ENCODE measurements around the gene SKA2. TPM values are rescaled to one million over a fixed set of nuclear protein-coding genes. Genes with fewer than 3 reads are reported as not detected.
"Not testable (repeated sequence)": the region's sequence is repeated elsewhere in the genome, so short reads cannot be mapped to it uniquely, and the experiment has no call there.

Gene SKA2, protein sequence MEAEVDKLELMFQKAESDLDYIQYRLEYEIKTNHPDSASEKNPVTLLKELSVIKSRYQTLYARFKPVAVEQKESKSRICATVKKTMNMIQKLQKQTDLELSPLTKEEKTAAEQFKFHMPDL
- polyA plus RNA-seq (ENCODE audit: low read depth in 6 of 6) = 10 to 100 TPM; 25.1 to 33.1 (median 29.4) TPM

DNA sequence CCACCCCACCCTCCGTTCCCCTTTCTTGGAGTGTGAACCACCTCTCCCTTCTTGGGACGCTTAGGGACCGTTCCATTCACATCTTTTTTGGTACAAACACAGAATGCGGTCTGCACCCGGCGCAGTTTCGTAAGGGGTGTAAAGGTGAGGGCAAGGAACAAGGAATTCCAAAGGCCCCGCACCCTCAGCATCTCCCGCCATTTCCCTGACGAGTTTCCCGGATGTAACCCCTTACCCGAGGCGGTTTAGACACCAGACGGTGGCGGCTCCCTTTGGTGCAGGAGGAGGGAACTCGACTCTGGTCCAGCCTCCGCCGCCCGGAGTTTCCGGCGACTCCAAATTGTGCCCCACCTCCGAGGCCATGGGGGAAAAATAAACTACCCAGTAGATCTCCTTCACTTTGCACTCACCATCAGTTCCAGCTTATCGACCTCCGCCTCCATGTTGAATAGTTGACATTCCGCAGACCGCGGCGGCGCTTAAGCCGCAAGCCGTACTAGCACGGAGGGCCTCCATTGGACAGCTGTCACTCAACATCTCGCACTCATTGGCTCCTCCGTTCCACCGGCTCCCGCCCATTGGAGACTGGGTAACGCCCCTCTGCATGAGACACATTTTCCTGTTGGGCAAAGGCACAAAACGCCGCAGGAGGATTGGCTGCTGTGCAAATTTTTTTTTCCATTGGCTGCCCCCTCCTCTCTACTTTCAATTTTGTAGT is at the start of gene SKA2:
SKA2 (minus strand) TSS at position 466 of the 718 bp plus-strand sequence; CDS start at position 443, 23 bp downstream.
- no peaks in the 10 kb centered on the region for H3K27me3 Mint-ChIP-seq
- peak within 1 kb of the TSS in 3 of 6 donors; percentile 24 to 60 (median 32) for H3K27ac Mint-ChIP-seq
- ATAC-seq (ENCODE audit: low read depth in 2 of 2) (peak; percentile 82 to 83), DNase-seq (no peak)
- no peak within 1 kb of the TSS for H3K4me3 Mint-ChIP-seq
- no peaks in the 10 kb centered on the region for H3K9me3 Mint-ChIP-seq
- H3K4me1 Mint-ChIP-seq = peaks cover 0 to 15% (median 7%) of the 10 kb centered on the region in 3 donors
- H3K36me3 Mint-ChIP-seq = no peaks in the 10 kb centered on the region

DNA sequence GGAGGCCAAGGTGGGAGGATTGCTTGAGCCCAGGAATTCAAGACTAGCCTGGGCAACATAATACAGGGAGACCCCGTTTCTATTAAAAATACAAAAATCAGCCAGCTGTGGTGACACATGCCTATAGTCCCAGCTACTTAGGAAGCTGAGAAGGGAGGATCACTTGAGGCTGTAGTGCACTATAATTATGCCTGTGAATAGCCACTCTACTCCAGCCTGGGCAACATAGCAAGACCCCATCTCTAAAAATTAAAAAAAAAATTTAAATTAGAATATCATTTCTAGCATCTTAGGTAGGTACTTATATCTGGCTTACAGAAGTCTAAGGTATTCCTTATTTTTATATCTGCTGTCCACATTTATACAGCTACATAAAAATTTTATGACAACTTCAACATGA is 47.3 kb upstream of the SKA2 start:
- no peak for ATAC-seq (ENCODE audit: low read depth in 2 of 2)
- Mint-ChIP-seq H3K9me3 (no peaks in the 10 kb centered on the region), H3K27me3 (no peaks in the 10 kb centered on the region), H3K36me3 (no peaks in the 10 kb centered on the region), H3K27ac (no peak overlapping the region), H3K4me1 (no peaks in the 10 kb centered on the region), H3K4me3 (no peak overlapping the region)
- no peak for DNase-seq

DNA sequence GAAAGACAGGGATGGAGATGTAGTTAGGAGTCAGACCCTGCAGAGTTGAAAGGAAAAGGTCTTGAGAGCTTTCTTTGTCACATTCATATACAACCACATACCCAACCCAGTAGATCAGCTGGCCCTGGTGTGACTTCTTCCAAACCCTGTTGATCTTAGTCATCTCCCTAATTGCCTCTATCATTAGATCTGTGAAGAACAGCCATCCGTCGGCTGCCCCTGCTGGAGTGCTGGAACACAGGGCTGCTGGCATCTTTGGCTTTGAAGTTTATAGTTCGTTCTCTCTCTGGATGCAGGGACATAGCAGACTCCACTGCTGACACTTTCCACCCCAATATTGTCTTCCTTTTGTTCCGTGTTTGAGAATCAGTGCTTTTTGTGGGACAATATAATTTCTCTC is 44.4 kb upstream of the SKA2 start:
- no peaks in the 10 kb centered on the region for H3K4me1 Mint-ChIP-seq
- no peaks in the 10 kb centered on the region for H3K9me3 Mint-ChIP-seq
- H3K27ac Mint-ChIP-seq = no peak overlapping the region
- H3K36me3 Mint-ChIP-seq = no peaks in the 10 kb centered on the region
- DNase-seq (no peak), ATAC-seq (ENCODE audit: low read depth in 2 of 2) (no peak)
- H3K4me3 Mint-ChIP-seq = no peak overlapping the region
- no peaks in the 10 kb centered on the region for H3K27me3 Mint-ChIP-seq

DNA sequence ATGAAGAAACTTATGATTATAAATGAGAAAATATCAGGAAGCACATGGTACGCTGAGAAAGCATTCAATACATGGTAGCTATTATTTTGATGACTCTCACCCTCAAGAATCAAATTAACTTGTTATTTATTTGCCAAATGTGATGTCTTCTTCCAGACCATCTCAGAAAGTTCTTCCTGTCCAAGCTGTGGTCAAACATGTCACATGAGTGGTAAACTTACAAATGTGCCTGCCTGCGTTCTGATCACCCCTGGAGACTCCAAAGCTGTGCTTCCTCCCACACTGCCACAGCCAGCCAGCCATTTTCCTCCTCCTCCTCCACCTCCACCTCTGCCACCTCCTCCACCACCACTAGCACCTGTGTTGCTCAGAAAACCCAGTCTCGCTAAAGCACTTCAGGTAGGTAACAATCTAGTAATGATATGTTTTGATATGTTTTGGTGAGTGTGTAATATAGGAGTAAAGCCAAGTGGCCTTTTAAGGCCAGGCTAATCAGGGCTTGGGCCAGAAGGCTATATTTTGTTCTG is 38.4 kb upstream of the SKA2 start:
- H3K9me3 Mint-ChIP-seq = peaks cover 0 to 2% (median 0%) of the 10 kb centered on the region in 7 donors
- H3K36me3 Mint-ChIP-seq = no peaks in the 10 kb centered on the region
- no peaks in the 10 kb centered on the region for H3K27me3 Mint-ChIP-seq
- H3K27ac Mint-ChIP-seq = no peak overlapping the region
- no peak for DNase-seq
- no peak for ATAC-seq (ENCODE audit: low read depth in 2 of 2)
- no peaks in the 10 kb centered on the region for H3K4me1 Mint-ChIP-seq
- H3K4me3 Mint-ChIP-seq = no peak overlapping the region

DNA sequence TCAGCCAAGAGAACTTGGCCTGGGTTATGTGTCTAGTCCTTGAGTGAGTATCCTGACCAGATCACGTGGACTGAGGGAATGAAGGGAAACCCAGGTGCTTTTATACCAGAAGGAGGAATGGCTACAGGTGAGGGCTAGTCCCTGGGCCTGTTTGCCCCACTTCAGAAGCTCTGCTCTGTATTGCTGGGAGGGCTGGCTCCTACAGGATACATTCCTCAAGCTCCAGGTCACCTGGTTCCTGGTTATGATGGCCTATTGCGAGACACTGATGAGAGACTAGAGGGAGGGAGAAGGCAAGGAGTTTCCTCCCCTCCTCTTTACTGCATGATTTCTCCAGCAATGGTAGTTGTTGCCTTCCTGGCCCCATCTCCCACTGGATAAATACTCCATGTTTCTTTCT is 35.8 kb upstream of the SKA2 start:
- Mint-ChIP-seq H3K4me1 (peaks cover 5 to 10% (median 8%) of the 10 kb centered on the region in 3 donors), H3K36me3 (no peaks in the 10 kb centered on the region), H3K4me3 (no peak overlapping the region)

DNA sequence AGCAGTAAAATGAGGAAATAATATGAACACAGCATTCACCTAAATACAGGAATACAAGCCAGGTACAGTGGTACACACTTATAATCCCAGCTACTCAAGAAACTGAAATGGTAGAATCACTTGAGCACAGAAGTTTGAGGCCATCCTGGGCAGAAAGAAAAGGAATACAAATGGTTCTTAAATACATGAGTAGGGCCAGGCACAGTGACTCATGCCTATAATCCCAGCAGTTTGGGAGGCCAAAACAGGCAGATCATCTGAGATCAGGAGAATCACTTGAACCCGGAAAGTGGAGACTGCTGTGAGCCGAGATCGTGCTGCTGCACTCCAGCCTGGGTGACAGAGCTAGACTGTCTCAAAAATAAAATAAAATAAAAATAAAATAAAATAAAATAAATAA is 31.9 kb upstream of the SKA2 start:
- H3K4me1 Mint-ChIP-seq = peaks cover 5 to 10% (median 8%) of the 10 kb centered on the region in 3 donors

More for the DNA sequence above, 35.8 kb upstream of the SKA2 start:
- H3K9me3 Mint-ChIP-seq = peaks cover 0 to 2% (median 0%) of the 10 kb centered on the region in 7 donors
- no peaks in the 10 kb centered on the region for H3K27me3 Mint-ChIP-seq
- ATAC-seq (ENCODE audit: low read depth in 2 of 2) (no peak), DNase-seq (no peak)
- peak overlapping the region in 1 of 6 donors; percentile 24 for H3K27ac Mint-ChIP-seq

DNA sequence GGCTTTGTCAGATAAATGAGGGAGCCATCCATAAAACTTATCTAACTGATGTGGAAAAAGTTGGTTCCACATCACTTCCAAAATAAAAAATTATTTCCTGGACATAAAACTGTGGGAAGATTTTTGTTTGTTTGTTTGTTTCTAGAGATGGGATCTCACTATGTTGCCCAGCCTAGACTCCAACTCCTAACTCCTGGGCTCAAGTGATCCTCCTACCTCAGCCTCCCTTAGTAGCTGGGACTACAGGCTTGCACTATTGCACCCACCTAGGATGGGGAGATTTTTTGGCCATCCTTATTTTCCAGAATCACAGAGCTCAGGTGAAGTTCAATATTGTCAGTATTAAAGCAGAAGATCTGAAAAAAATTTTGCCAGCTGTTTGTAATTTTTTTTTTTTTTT is 31.0 kb upstream of the SKA2 start:
- no peaks in the 10 kb centered on the region for H3K9me3 Mint-ChIP-seq

More for the DNA sequence above, 31.9 kb upstream of the SKA2 start:
- H3K27me3 Mint-ChIP-seq = no peaks in the 10 kb centered on the region
- no peak for ATAC-seq (ENCODE audit: low read depth in 2 of 2)
- peak overlapping the region in 1 of 6 donors; percentile 57 for H3K27ac Mint-ChIP-seq
- peak overlapping the region in 2 of 8 donors; percentile 21 to 65 for H3K4me3 Mint-ChIP-seq
- no peak for DNase-seq
- no peaks in the 10 kb centered on the region for H3K36me3 Mint-ChIP-seq
- H3K9me3 Mint-ChIP-seq = peaks cover 0 to under 1% (median 0%) of the 10 kb centered on the region in 7 donors

DNA sequence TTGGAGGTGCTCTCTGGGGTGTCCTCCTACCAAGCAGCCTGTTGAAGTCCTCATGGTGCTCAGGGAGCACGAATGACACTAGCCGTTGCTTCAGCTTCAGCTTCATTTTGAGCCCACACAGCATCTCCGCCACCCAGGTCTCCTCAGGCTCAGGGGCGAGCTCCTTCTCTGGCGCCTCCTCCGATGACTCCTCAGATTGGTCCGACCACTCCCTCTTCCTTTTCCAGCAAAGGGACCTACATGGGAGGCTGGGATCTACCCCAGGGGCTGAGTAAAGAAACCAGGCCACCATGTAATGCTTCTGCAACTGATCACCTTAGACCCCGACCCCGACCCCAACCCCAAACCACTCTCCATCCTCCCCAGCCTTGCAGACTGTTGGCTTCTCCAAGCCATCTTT is 26.5 kb upstream of the SKA2 start:
- H3K27me3 Mint-ChIP-seq = no peaks in the 10 kb centered on the region
- H3K4me1 Mint-ChIP-seq = peaks cover 0 to 4% (median 0%) of the 10 kb centered on the region in 3 donors
- ATAC-seq (ENCODE audit: low read depth in 2 of 2) (no peak), DNase-seq (no peak)
- peak overlapping the region in 1 of 6 donors; percentile 72 for H3K27ac Mint-ChIP-seq
- H3K36me3 Mint-ChIP-seq = no peaks in the 10 kb centered on the region
- H3K4me3 Mint-ChIP-seq = no peak overlapping the region
- peaks cover 0 to 1% (median 0%) of the 10 kb centered on the region in 7 donors for H3K9me3 Mint-ChIP-seq

More for the DNA sequence above, 31.0 kb upstream of the SKA2 start:
- no peak for ATAC-seq (ENCODE audit: low read depth in 2 of 2)
- Mint-ChIP-seq H3K36me3 (no peaks in the 10 kb centered on the region), H3K4me3 (no peak overlapping the region), H3K27ac (peak overlapping the region in 1 of 6 donors; percentile 15), H3K4me1 (peaks cover 5 to 10% (median 8%) of the 10 kb centered on the region in 3 donors), H3K27me3 (no peaks in the 10 kb centered on the region)
- DNase-seq = no peak

DNA sequence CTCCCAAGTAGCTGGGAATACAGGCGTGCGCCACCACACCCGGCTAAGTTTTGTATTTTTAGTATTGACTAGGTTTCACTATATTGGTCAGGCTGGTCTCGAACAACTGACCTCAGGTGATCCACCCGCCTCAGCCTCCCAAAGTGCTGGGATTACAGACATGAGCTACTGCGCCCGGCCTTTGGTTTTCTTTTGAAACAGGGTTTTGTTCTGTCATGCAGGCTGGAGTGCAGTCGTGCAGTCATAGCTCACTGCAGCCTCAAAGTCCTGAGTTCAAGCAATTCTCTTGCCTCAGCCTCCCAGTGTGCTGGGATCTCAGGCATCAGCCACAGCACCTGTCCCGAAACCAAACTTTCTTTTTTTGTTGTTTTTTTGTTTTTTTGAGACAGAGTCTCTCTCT is 25.6 kb upstream of the SKA2 start:
- H3K36me3 Mint-ChIP-seq = no peaks in the 10 kb centered on the region
- H3K9me3 Mint-ChIP-seq = peaks cover 0 to 1% (median 0%) of the 10 kb centered on the region in 7 donors
- DNase-seq (no peak), ATAC-seq (ENCODE audit: low read depth in 2 of 2) (no peak)
- H3K27ac Mint-ChIP-seq = peak overlapping the region in 1 of 6 donors; percentile 76
- peaks cover 0 to 4% (median 0%) of the 10 kb centered on the region in 3 donors for H3K4me1 Mint-ChIP-seq
- H3K27me3 Mint-ChIP-seq = no peaks in the 10 kb centered on the region
- H3K4me3 Mint-ChIP-seq = no peak overlapping the region

DNA sequence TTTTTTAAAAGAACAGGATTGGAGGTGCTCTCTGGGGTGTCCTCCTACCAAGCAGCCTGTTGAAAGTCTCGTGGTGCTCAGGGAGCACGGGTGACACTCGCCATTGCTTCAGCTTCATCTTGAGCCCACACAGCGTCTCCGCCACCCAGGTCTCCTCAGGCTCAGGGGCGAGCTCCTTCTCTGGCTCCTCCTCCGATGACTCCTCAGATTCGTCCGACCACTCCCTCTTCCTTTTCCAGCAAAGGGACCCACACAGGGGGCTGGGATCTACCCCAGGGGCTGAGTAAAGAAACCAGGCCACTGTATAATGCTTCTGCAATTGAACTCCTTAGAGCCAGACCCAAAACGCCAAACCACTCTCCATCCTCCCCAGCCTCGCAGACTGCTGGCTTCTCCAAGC is 24.6 kb upstream of the SKA2 start:
- DNase-seq; H3K27me3 Mint-ChIP-seq; H3K4me1 Mint-ChIP-seq; H3K27ac Mint-ChIP-seq; H3K9me3 Mint-ChIP-seq; H3K4me3 Mint-ChIP-seq; H3K36me3 Mint-ChIP-seq; ATAC-seq (ENCODE audit: low read depth in 2 of 2): not testable (repeated sequence)

DNA sequence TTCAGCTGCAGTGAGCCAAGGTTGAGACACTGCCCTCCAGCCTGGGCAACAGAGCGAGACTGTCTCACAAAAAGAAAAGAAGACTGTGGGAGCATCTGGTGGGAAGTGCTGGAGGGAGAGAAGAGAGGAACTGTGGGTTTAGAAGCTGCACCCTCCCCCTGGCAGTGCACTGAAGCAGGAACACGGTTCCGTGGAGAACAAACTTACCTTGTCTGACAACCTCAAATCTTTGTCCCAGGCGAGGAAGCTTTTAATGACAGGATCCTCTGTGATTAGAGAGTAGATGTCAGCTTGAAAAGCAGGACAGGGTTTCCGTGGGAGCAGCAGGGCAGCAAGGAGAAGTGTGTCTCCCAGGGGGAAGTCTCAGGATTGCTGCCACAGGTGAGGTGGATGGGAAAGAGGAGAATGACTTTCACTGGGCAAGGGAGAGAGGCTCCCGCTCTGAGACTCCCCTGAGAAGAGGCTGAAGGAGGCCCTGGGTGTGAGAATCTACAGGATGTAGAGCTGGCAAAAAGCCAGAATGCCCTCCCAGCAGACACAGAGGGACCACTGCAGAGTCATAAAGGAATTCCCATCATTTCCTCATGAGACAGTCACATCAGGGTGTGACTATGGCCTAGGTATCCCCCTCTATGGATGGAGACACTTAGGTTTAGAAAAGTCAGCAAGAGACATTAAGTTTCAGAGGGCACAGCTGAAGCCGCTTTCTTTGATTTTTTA is 23.4 kb upstream of the SKA2 start:
- DNase-seq (no peak), ATAC-seq (ENCODE audit: low read depth in 2 of 2) (no peak)
- H3K27ac Mint-ChIP-seq = no peak overlapping the region
- H3K9me3 Mint-ChIP-seq = peaks cover 0 to 1% (median 0%) of the 10 kb centered on the region in 7 donors
- H3K36me3 Mint-ChIP-seq = no peaks in the 10 kb centered on the region
- no peaks in the 10 kb centered on the region for H3K27me3 Mint-ChIP-seq
- H3K4me1 Mint-ChIP-seq = peaks cover 0 to 4% (median 0%) of the 10 kb centered on the region in 3 donors
- no peak overlapping the region for H3K4me3 Mint-ChIP-seq

DNA sequence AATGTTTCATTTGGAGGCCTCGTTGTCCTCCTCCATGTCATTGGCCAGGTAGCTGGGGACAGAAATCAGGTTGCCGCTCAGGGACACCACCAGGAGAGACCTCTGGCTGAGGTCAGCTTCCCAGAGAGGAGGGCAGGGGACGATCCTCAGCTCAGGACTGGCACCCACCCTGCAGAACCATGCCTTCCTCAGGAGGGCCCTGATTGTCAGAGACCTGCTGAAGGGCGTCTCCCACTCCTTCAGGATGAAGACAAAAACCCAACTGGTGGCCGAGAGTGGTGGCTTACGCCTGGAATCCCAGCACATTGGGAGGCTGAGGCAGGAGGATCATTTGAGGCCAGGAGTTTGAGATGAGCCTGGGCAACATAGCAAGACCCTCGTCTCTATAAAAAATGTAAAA is 20.1 kb upstream of the SKA2 start:
- no peak for ATAC-seq (ENCODE audit: low read depth in 2 of 2)
- peaks cover 0 to 3% (median 0%) of the 10 kb centered on the region in 7 donors for H3K9me3 Mint-ChIP-seq
- H3K27ac Mint-ChIP-seq = peak overlapping the region in 1 of 6 donors; percentile 21
- no peak overlapping the region for H3K4me3 Mint-ChIP-seq
- no peaks in the 10 kb centered on the region for H3K27me3 Mint-ChIP-seq
- peaks cover 0 to 4% (median 0%) of the 10 kb centered on the region in 3 donors for H3K4me1 Mint-ChIP-seq
- H3K36me3 Mint-ChIP-seq = no peaks in the 10 kb centered on the region
- DNase-seq = no peak

DNA sequence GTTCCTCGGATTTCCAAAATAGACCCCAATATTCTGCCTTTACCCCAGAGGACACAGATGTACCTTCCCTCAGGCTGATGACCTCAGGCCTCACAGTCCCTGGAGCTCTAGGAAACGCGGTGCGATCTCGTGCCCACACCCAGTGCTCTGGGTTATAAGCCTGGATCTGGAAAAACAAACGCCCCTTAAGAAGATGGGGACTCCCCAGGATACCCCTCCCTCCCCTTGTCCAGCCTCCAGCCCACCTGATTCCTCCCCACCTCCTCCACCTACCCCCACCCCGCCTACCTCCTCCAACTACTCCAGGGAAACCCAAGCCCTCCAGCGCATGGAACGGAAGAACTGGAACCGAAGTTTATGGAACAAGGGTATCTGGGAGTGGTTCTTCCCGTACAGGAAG is 19.7 kb upstream of the SKA2 start:
- Mint-ChIP-seq H3K4me1 (peaks cover 0 to 4% (median 0%) of the 10 kb centered on the region in 3 donors), H3K27ac (peak overlapping the region in 1 of 6 donors; percentile 21), H3K36me3 (no peaks in the 10 kb centered on the region), H3K9me3 (peaks cover 0 to 3% (median 0%) of the 10 kb centered on the region in 7 donors), H3K4me3 (no peak overlapping the region), H3K27me3 (no peaks in the 10 kb centered on the region)
- DNase-seq (no peak), ATAC-seq (ENCODE audit: low read depth in 2 of 2) (no peak)

Data from naive B cell (primary cell).